GM12801 (cell line): Measurements from ENCODE around the gene DNAH6.

Experiments used
- CTCF ChIP-seq: IDR thresholded peaks from one replicate; pipeline ENCODE4 v1.5.1; 2011; ENCODE audit warnings: control low read depth; ENCODE audit not compliant: insufficient read length; ENCODE audit errors: extremely low read depth

DNAH6 gene

GRCh38 chr2:84862006-84862405 lies 345.7 kb downstream of the DNAH6 start:
- TF ChIP-seq CTCF: no peak

GRCh38 chr2:84865181-84865783 lies 349.0 kb downstream of the DNAH6 start:
- TF ChIP-seq CTCF: no peak

- TF ChIP-seq CTCF: no peak
Measured at GRCh38 chr2:84866122-84866521, 349.8 kb downstream of the DNAH6 start.
